Ramos (cell line): Measurements from ENCODE around the gene CNTNAP2.
"Not testable (repeated sequence)": the region's sequence is repeated elsewhere in the genome, so short reads cannot be mapped to it uniquely, and the experiment has no call there.

ENCODE experiments used
- in situ Hi-C: fragments of 300-500 bp; cut with MboI; formaldehyde crosslinking; loops from one replicate; pipeline ENCODE4 v1.14.3; 2022; ENCODE audit warnings: low sequenced_read_pairs; ENCODE audit not compliant: unreplicated experiment

Gene CNTNAP2

GRCh38 chr7:147731311-147731710, 1614.7 kb downstream of the CNTNAP2 start:
- in situ Hi-C loops = no loop called here

GRCh38 chr7:147737559-147738214, 1621.1 kb downstream of the CNTNAP2 start:
- in situ Hi-C loops = not testable (repeated sequence)

GRCh38 chr7:147742301-147742700, 1625.7 kb downstream of the CNTNAP2 start:
- in situ Hi-C loops = no loop called here

- in situ Hi-C loops = no loop called here
Measured at GRCh38 chr7:147756300-147756699, 1639.7 kb downstream of the CNTNAP2 start.

- in situ Hi-C loops = no loop called here
Measured at GRCh38 chr7:147759327-147759943, 1642.8 kb downstream of the CNTNAP2 start.

GRCh38 chr7:147765301-147765700, 1648.7 kb downstream of the CNTNAP2 start:
- in situ Hi-C loops = no loop called here

- in situ Hi-C loops = no loop called here
Measured at GRCh38 chr7:147771344-147771743, 1654.7 kb downstream of the CNTNAP2 start.

- in situ Hi-C loops = no loop called here
Measured at GRCh38 chr7:147774461-147774860, 1657.9 kb downstream of the CNTNAP2 start.

- in situ Hi-C loops = no loop called here
Measured at GRCh38 chr7:147775516-147776284, 1659.1 kb downstream of the CNTNAP2 start.

GRCh38 chr7:147777309-147777708, 1660.7 kb downstream of the CNTNAP2 start:
- in situ Hi-C loops = no loop called here

- in situ Hi-C loops = no loop called here
Measured at GRCh38 chr7:147779949-147780348, 1663.3 kb downstream of the CNTNAP2 start.

GRCh38 chr7:147796581-147796980, 1680.0 kb downstream of the CNTNAP2 start:
- in situ Hi-C loops = no loop called here

- in situ Hi-C loops = no loop called here
Measured at GRCh38 chr7:147798001-147798400, 1681.4 kb downstream of the CNTNAP2 start.

- in situ Hi-C loops = not testable (repeated sequence)
Measured at GRCh38 chr7:147801762-147802161, 1685.2 kb downstream of the CNTNAP2 start.

GRCh38 chr7:147803151-147803550, 1686.5 kb downstream of the CNTNAP2 start:
- in situ Hi-C loops = no loop called here

GRCh38 chr7:147803606-147804005, 1687.0 kb downstream of the CNTNAP2 start:
- in situ Hi-C loops = no loop called here

- in situ Hi-C loops = no loop called here
Measured at GRCh38 chr7:147804032-147804431, 1687.4 kb downstream of the CNTNAP2 start.

GRCh38 chr7:147805996-147806576, 1689.5 kb downstream of the CNTNAP2 start:
- in situ Hi-C loops = no loop called here

- in situ Hi-C loops = no loop called here
Measured at GRCh38 chr7:147809786-147810185, 1693.2 kb downstream of the CNTNAP2 start.

- in situ Hi-C loops = no loop called here
Measured at GRCh38 chr7:147810269-147810668, 1693.7 kb downstream of the CNTNAP2 start.

- in situ Hi-C loops = no loop called here
Measured at GRCh38 chr7:147811923-147812322, 1695.3 kb downstream of the CNTNAP2 start.
